SK-N-SH (cell line): ENCODE results near the gene HK3.

Experiments used
- CTCF ChIP-seq: fragments of 200-600 bp; sonication (generic); IDR thresholded peaks from 2 replicates; pipeline ENCODE4 v1.6.1; 2017; ENCODE audit warnings: antibody characterized with exemption, mild to moderate bottlenecking, moderate library complexity
- EP300 ChIP-seq, 2 experiments: IDR thresholded peaks; 2 replicates each; pipeline versions ENCODE4 v1.4.0 to v1.6.1; 2012; ENCODE audit warnings: borderline replicate concordance in 1 of 2, low read depth in 1 of 2, low read length in 1 of 2
- EZH2phosphoT487 ChIP-seq: fragments of 200-600 bp; sonication (generic); IDR thresholded peaks from 2 replicates; pipeline ENCODE4 v1.6.1; 2017; ENCODE audit warnings: low read depth, mixed run types, mild to moderate bottlenecking, antibody characterized with exemption, moderate library complexity, borderline replicate concordance
- MAX ChIP-seq: IDR thresholded peaks from 2 replicates; pipeline ENCODE4 v1.4.0; 2012; ENCODE audit warnings: low read depth
- MXI1 ChIP-seq: IDR thresholded peaks from 2 replicates; pipeline ENCODE4 v1.6.1; 2012; ENCODE audit warnings: mild to moderate bottlenecking, low read depth, low read length, improper control_type of control experiment
- RAD21 ChIP-seq: IDR thresholded peaks from 2 replicates; pipeline ENCODE4 v1.6.1; 2012; ENCODE audit warnings: mild to moderate bottlenecking, low read length
- REST ChIP-seq: IDR thresholded peaks from 2 replicates; pipeline ENCODE4 v1.6.1; 2012; ENCODE audit warnings: mild to moderate bottlenecking, low read depth, low read length, moderate library complexity
- SIN3A ChIP-seq: IDR thresholded peaks from 2 replicates; pipeline ENCODE4 v1.6.1; 2012; ENCODE audit warnings: low read depth, mild to moderate bottlenecking, low read length, moderate library complexity, borderline replicate concordance
- TAF1 ChIP-seq: IDR thresholded peaks from 2 replicates; pipeline ENCODE4 v1.6.1; 2012; ENCODE audit warnings: low read depth, mild to moderate bottlenecking, low read length, moderate library complexity, borderline replicate concordance
- USF2 ChIP-seq: fragments of 150-350 bp; IDR thresholded peaks from 2 replicates; pipeline ENCODE4 v1.6.1; 2017; ENCODE audit warnings: antibody characterized with exemption, low read length, low read depth, borderline replicate concordance
- ZBTB33 ChIP-seq: IDR thresholded peaks from 2 replicates; pipeline ENCODE4 v1.4.0; 2012; ENCODE audit warnings: low read depth, borderline replicate concordance

GRCh38 chr5:176869501-176870109 lies 29.5 kb downstream of the HK3 start:
- TF ChIP-seq REST: no peak
- no peak for TF ChIP-seq CTCF
- TF ChIP-seq EP300 (IDR thresholded peaks at IDR 0.05; ENCODE audit: borderline replicate concordance in 1 of 2, low read depth in 1 of 2, low read length in 1 of 2): no peak
- no peak for TF ChIP-seq EZH2phosphoT487
- no peak for TF ChIP-seq ZBTB33
- no peak for TF ChIP-seq TAF1
- no peak for TF ChIP-seq MXI1
- no peak for TF ChIP-seq USF2
- no peak for TF ChIP-seq SIN3A
- TF ChIP-seq MAX: no peak
- no peak for TF ChIP-seq RAD21
